ENCODE results near the gene RFX1. TPM values are rescaled to one million over a fixed set of nuclear protein-coding genes. Genes with fewer than 3 reads are reported as not detected.

Gene RFX1
- total and polyA plus RNA-seq, 9 of the 15 experiments (the other 6 are each of a cell fraction or from before 2014, with no cell fraction given) = 0.14 to 19.3 (median 1.2) TPM

DNA sequence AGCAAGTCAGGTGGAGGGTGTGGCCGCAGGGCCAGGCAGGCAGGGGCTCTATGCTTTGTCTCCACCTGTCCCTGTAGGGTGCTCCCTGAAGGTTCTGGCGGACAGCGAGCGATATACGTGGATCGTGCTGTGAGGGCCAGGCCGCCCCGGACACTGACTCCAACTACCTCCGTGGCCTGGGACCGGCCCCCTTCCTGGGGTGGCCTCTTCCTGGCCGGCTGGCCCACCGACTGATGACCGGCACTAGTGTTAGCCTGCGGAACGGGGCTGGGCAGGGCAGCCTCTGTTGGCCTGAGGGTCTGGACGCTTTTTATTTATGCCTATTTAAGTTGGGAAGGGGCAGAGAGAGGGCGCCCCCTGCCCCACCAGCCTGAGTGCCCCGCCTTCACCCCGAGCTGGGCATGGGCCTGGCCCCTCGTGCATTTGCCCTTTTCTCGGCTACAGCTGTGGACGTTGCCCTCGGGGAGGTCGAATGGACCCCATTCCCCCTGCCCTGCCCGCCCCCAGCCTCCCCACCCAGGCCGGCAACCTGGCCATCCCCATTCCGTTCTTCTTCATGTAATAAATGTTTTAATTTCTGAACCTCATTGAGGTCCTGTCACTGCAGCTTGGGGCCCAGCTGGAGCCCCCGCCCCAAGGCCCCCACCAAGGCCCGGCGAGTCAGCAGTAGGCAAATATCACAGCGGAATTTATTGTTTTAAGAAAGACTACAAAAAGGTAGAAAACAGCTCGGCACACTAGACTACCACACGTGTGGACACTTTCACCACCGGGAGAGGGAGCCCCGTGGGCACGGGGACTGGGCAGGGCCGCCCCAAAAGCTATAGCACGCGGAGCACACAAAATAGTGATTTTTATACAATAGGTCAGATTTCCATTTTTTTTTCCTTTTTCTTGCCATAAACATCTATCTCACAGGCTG lies 45.0 kb downstream of the RFX1 start:
- ChIA-PET CTCF (ENCODE audit: low intra/inter-chr PET ratio) (no interaction called here), POLR2A (interaction anchor here (0.6 to 4.1 kb wide), 5 partner anchors 8 to 70 kb away, joined by 3 to 12 read pairs (median 3); partner anchors contain the start of gene DCAF15)
- no peak overlapping the region for H3K4me2 ChIP-seq (ENCODE audit: insufficient read depth, low read length)
- peaks cover 83% of the 10 kb centered on the region for H3K36me3 ChIP-seq (ENCODE audit: control insufficient read depth, insufficient read depth, low read length)
- no peaks in the 10 kb centered on the region for H3K27me3 ChIP-seq (ENCODE audit: control insufficient read depth in 2 of 2, insufficient read depth in 2 of 2, low read length in 2 of 2)
- H3K4me1 ChIP-seq (replicated peaks in 1 of 2; ENCODE audit: control insufficient read depth in 2 of 2, insufficient read depth in 2 of 2, low read length in 2 of 2) = peaks cover 7 to 64% of the 10 kb centered on the region in 2 experiments; a peak in 4 of 5 replicates
- 93% methylated on average over 34 of the region's 39 CpGs for WGBS (ENCODE audit: insufficient coverage, low coverage, missing lambda C conversion rate)
- ATAC-seq (no peak), FAIRE-seq (no peak), DNase-seq (ENCODE audit: extremely low read depth in 1 of 4, low spot score in 3 of 4) (no peak)
- BruUV-seq (replicated peaks) = no TSS peak
- in situ Hi-C loops (cut with MboI) = no loop called here
- peak overlapping the region in 1 of 2 experiments; percentile 26; a peak in 1 of 4 replicates for H3K9ac ChIP-seq (ENCODE audit: insufficient read depth in 1 of 2, low read depth in 2 of 2, low read length in 2 of 2)
- H3K9me1 ChIP-seq (ENCODE audit: control insufficient read depth, insufficient read depth, low read length) = no peaks in the 10 kb centered on the region
- no peaks in the 10 kb centered on the region for H3K9me3 ChIP-seq (replicated peaks; ENCODE audit: control insufficient read depth, insufficient read depth, low read depth, low read length)
- no peaks in the 10 kb centered on the region for H3K79me2 ChIP-seq (ENCODE audit: control insufficient read depth, insufficient read depth, low read length)
- H2AFZ ChIP-seq (ENCODE audit: low read depth, low read length) = no peak overlapping the region
- H3K27ac ChIP-seq (ENCODE audit: extremely low read depth, low read depth, low read length) = no peak overlapping the region
- intact Hi-C loops (cut with micrococcal nuclease) = no loop called here
- H3K4me3 ChIP-seq = no peak overlapping the region
- no peaks in the 10 kb centered on the region for H4K20me1 ChIP-seq (replicated peaks; ENCODE audit: control insufficient read depth, insufficient read depth, low read length)
- TF ChIP-seq RAD51 (IDR thresholded peaks at IDR 0.05; ENCODE audit: borderline replicate concordance, low read depth) = no peak
- peak; percentile 62; the same call in 1 of the 2 replicates for TF ChIP-seq POLR2G (IDR thresholded peaks at IDR 0.05; ENCODE audit: low read depth, low read length)
- peak; percentile 21; the same call in 1 of the 2 replicates for TF ChIP-seq ZBTB9 (CRISPR knock-in tag; IDR thresholded peaks at IDR 0.05)
- TF ChIP-seq ZBTB5 (IDR thresholded peaks at IDR 0.05) = no peak
- peak; percentile 19; the same call in 1 of the 2 replicates for TF ChIP-seq SUPT5H (IDR thresholded peaks at IDR 0.05)
